Stimulated activated effector memory CD8-positive, alpha-beta T cell treated with anti-CD3 and anti-CD28 coated beads, Interleukin-12 subunit alpha, Interleukin-12 subunit beta, amount 100 ng/mL, for 72 hours (primary cell): Measurements from ENCODE around the gene SUSD1.
"Not testable (repeated sequence)": the region's sequence is repeated elsewhere in the genome, so short reads cannot be mapped to it uniquely, and the experiment has no call there.

Source experiments
- ATAC-seq: fragments of 150-1000 bp; cut with Tn5 transposase; 2 replicates; pipeline ENCODE4 v1.10.0; 2021
- DNase-seq, 2 donors: peaks; one replicate each; pipeline ENCODE4 v3.0.0; 2021 to 2022; ENCODE audit warnings: low spot score in 2 of 2
- H3K27ac Mint-ChIP-seq: one replicate; pipeline ENCODE4 v1.8.0; 2022; ENCODE audit warnings: mild to moderate bottlenecking, mixed read lengths
- H3K36me3 Mint-ChIP-seq: one replicate; pipeline ENCODE4 v1.8.0; 2022; ENCODE audit warnings: mild to moderate bottlenecking, mixed read lengths
- H3K4me1 Mint-ChIP-seq: one replicate; pipeline ENCODE4 v1.8.0; 2022; ENCODE audit warnings: mixed read lengths
- H3K4me3 Mint-ChIP-seq: one replicate; pipeline ENCODE4 v1.8.0; 2022; ENCODE audit warnings: mild to moderate bottlenecking, mixed read lengths
- H3K9me3 Mint-ChIP-seq: one replicate; pipeline ENCODE4 v1.8.0; 2022; ENCODE audit warnings: mixed read lengths

The SUSD1 gene

DNA sequence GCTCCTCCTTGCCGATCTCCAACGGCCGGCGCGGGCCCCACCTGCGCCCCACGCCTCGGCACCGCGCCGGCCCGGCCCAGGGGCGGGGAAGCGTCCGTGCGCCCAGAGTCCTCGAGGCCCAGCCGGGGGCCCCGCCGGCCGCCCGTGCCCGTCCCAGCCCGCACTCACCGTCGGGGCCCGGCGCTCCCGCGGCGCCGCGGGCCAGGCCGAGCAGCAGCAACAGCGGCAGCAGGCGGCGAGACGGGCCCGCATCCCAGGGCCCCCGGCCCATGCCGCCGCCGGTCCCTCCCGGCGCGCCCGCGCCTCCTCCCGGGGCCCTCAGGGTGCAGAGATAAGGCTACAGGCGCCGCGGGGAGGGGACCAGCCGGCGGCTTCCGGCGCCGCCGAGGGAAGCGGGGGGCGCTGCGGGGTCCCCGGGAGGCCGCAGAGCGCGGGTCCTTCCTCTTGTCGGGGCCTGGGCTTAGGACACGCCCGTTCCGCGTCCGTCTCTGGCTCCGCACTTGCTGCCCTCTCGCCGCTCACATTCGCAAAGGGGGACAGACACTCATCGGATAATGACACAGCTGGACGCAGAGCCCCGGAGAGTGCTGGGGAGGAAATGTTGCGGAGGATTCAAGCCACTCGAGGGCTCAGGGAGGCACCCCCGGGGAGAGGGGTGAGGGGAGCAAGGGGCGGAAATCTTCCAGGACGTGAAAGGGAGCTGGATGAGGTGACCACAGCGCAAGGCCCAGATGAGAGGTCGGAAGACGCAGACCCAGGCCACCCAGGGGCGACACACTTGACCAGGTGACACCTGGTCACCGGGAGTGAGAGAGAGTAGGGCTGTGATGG, at the start of gene SUSD1:
Gene SUSD1 (minus strand): TSS at position 333 of the 831 bp plus-strand sequence. CDS start 62 bp downstream, at position 271.
- Mint-ChIP-seq H3K9me3 (no peaks in the 10 kb centered on the region), H3K4me1 (peaks cover 60% of the 10 kb centered on the region), H3K27ac (peak within 1 kb of the TSS; percentile 93), H3K36me3 (no peaks in the 10 kb centered on the region), H3K4me3 (peak within 1 kb of the TSS; percentile 86)
- peak; percentile 29 to 66 for DNase-seq
- peak; percentile 68 for ATAC-seq

DNA sequence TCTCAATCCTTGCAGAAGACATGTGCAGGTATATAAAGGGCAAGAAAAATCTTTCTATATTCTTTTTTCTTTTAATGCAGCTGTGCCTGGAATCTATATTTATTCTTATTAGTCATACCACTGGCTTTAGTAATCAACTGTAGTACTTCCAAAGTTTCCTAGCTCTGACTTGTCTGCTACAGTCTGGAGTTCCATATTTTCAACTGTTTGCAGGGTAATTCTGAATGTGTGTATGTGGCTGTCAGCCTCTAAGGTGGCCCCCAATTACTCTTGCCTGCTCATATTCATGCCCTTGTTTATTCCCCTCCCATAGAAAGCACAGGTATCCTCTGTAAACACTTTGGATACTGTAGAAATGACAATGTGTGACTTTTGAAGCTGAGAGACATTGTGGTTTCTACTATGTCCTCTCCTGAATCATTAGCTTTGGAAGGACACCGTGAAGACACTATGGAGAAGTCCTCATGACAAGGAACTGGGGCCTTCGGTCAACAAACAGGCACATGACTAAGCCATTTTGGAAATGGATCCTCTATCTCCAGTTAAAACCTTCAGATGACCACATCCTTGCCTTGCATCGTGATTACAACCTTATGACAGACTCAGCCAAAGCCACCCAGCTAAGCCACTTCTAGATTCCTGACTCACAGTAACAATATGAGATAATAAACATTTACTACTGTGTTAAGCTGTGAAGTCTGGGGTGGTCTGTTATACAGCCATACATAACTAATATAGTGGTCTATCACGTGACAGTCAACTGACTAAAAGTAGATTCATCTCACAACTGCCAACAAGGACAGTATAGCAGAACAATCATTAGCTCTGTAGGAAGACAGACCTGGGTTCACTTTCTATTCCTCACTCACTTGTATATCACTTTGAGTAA, 49.5 kb upstream of the SUSD1 start:
- no peaks in the 10 kb centered on the region for H3K9me3 Mint-ChIP-seq
- peak; percentile 97 for ATAC-seq
- peaks cover 22% of the 10 kb centered on the region for H3K4me1 Mint-ChIP-seq
- peak overlapping the region; percentile 54 for H3K27ac Mint-ChIP-seq
- no peak for DNase-seq
- H3K4me3 Mint-ChIP-seq: no peak overlapping the region
- H3K36me3 Mint-ChIP-seq: peaks cover 93% of the 10 kb centered on the region

- DNase-seq: no peak
- peak overlapping the region; percentile 9 for H3K4me3 Mint-ChIP-seq
- peaks cover 21% of the 10 kb centered on the region for H3K4me1 Mint-ChIP-seq
- peak; percentile 95 for ATAC-seq
- H3K36me3 Mint-ChIP-seq: peaks cover 70% of the 10 kb centered on the region
- H3K9me3 Mint-ChIP-seq: no peaks in the 10 kb centered on the region
- H3K27ac Mint-ChIP-seq: no peak overlapping the region
Observed at GRCh38 chr9:112218908-112219307, 43.8 kb upstream of the SUSD1 start.

DNA sequence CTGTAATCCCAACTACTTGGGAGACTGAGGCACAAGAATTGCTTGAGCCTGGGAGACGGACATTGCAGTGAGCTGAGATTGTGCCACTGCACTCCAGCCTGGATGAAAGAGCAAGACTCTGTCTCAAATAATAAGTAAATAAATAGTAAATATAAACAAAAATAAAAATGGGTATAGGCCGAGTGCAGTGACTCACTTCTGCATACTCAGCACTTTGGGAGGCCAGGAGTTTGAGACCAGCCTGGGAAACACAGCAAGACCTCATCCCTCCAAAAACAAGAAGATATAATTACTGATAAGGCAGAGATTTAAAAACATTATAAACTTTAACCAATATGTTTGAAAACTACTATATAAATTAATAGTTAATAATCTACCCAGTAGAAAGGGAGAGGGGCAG, 37.8 kb upstream of the SUSD1 start:
- peaks cover 8% of the 10 kb centered on the region for H3K9me3 Mint-ChIP-seq
- DNase-seq (no peak), ATAC-seq (no peak)
- no peak overlapping the region for H3K4me3 Mint-ChIP-seq
- peaks cover 4% of the 10 kb centered on the region for H3K4me1 Mint-ChIP-seq
- H3K27ac Mint-ChIP-seq: no peak overlapping the region
- peaks cover 72% of the 10 kb centered on the region for H3K36me3 Mint-ChIP-seq

- no peak for ATAC-seq
- DNase-seq: no peak
- Mint-ChIP-seq H3K4me1 (no peaks in the 10 kb centered on the region), H3K27ac (no peak overlapping the region), H3K9me3 (peaks cover 12% of the 10 kb centered on the region), H3K36me3 (peaks cover 35% of the 10 kb centered on the region), H3K4me3 (no peak overlapping the region)
Observed at GRCh38 chr9:112207451-112207850, 32.4 kb upstream of the SUSD1 start.

GRCh38 chr9:112203536-112203935, 28.4 kb upstream of the SUSD1 start:
- peaks cover 12% of the 10 kb centered on the region for H3K9me3 Mint-ChIP-seq
- no peak for ATAC-seq
- H3K4me3 Mint-ChIP-seq: no peak overlapping the region
- H3K36me3 Mint-ChIP-seq: peaks cover 10% of the 10 kb centered on the region
- no peak overlapping the region for H3K27ac Mint-ChIP-seq
- DNase-seq: no peak
- H3K4me1 Mint-ChIP-seq: no peaks in the 10 kb centered on the region

- Mint-ChIP-seq H3K4me1 (no peaks in the 10 kb centered on the region), H3K4me3 (no peak overlapping the region), H3K36me3 (no peaks in the 10 kb centered on the region), H3K27ac (no peak overlapping the region), H3K9me3 (peaks cover 2% of the 10 kb centered on the region)
- DNase-seq (no peak), ATAC-seq (no peak)
Observed at GRCh38 chr9:112200711-112201110, 25.6 kb upstream of the SUSD1 start.

DNA sequence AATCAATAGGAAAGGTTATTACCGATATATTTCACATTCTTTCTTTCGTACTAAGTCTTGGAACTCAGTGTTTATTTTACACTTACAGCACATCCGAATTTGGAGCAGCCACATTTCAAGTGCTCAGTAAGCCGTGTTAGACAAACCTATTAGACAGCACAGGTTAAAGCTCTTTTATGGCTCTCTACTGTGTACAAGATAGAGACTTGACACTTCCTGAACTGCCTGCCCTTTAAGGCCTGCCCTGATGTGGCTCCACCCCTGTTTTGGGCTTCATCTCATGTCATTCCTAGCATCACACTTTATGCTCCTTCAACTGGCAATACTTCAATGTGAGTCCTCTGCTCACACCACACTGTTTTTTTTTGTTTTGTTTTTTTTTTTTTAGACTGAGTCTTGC, 23.5 kb upstream of the SUSD1 start:
- ATAC-seq (no peak), DNase-seq (no peak)
- Mint-ChIP-seq H3K4me3 (no peak overlapping the region), H3K36me3 (no peaks in the 10 kb centered on the region), H3K9me3 (peaks cover 2% of the 10 kb centered on the region), H3K27ac (no peak overlapping the region), H3K4me1 (no peaks in the 10 kb centered on the region)

DNA sequence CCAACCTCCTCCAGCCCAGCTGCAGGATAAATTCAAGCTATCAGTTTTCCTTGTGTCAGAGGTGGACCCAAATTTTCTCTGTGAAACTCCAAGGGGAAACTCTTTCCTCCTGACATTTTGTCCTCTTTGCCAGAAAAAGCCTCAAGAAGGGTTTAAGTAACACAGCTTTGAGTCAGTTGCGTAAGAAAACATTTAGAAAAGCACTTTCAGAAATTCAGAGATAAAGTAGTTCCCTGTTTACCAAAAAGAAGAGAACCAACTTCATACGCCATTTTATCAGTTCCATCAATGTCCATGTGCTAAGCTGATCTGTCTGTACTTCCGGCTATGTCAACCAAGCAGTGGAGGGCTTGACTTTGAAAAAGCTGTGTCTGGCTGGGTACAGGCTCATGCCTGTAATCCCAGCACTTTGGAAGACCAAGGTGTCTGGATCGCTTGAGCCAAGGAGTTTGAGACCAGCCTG, 19.9 kb upstream of the SUSD1 start:
- DNase-seq (no peak), ATAC-seq (no peak)
- H3K9me3 Mint-ChIP-seq: no peaks in the 10 kb centered on the region
- no peak overlapping the region for H3K4me3 Mint-ChIP-seq
- H3K36me3 Mint-ChIP-seq: no peaks in the 10 kb centered on the region
- no peak overlapping the region for H3K27ac Mint-ChIP-seq
- H3K4me1 Mint-ChIP-seq: no peaks in the 10 kb centered on the region

DNA sequence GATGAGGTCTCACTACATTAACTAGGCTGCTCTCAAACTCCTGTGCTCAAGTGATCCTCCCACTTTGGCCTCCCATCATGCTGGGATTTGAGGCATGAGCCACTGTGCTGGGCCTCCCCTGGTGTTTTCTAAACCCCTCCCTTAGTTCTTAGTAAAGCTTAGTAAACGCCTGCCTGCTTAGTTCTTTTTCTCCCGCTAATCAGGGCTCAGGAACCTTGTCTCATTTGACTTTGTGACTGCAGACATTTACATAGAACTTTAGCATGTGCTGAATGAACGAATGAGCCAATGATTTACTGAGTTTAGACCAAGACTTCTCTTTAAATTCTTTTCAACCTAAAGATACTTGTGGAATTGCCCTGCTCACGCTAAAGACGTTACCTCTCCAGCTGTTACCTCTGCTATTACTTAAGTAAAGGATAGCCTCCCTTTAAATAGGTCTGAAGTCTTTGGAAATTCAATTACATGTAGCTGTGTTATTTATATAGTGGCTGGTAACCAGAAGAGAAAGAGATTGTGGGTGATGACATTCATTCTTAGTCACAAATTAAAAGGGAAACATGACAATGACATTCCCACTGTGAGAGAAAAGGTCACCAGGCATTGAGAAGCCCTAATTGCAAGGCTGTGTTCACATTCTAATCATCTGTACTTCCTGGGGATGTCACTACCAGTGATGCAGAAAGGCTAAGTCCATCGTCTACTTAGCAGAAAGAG, 18.6 kb upstream of the SUSD1 start:
- Mint-ChIP-seq H3K4me1 (no peaks in the 10 kb centered on the region), H3K27ac (no peak overlapping the region), H3K9me3 (no peaks in the 10 kb centered on the region), H3K36me3 (no peaks in the 10 kb centered on the region), H3K4me3 (no peak overlapping the region)
- DNase-seq (no peak), ATAC-seq (no peak)

- not testable (repeated sequence) for H3K4me1 Mint-ChIP-seq, H3K27ac Mint-ChIP-seq, DNase-seq, H3K9me3 Mint-ChIP-seq, H3K36me3 Mint-ChIP-seq, ATAC-seq, H3K4me3 Mint-ChIP-seq
Observed at GRCh38 chr9:112190320-112190719, 15.2 kb upstream of the SUSD1 start.

- Mint-ChIP-seq H3K4me3 (no peak overlapping the region), H3K36me3 (no peaks in the 10 kb centered on the region), H3K4me1 (no peaks in the 10 kb centered on the region), H3K27ac (no peak overlapping the region), H3K9me3 (no peaks in the 10 kb centered on the region)
- ATAC-seq (no peak), DNase-seq (no peak)
Observed at GRCh38 chr9:112188884-112189283, 13.8 kb upstream of the SUSD1 start.

GRCh38 chr9:112187404-112187803, 12.3 kb upstream of the SUSD1 start:
- Mint-ChIP-seq H3K9me3 (peaks cover 7% of the 10 kb centered on the region), H3K4me3 (no peak overlapping the region), H3K27ac (no peak overlapping the region), H3K4me1 (peaks cover 6% of the 10 kb centered on the region), H3K36me3 (no peaks in the 10 kb centered on the region)
- ATAC-seq (no peak), DNase-seq (no peak)

DNA sequence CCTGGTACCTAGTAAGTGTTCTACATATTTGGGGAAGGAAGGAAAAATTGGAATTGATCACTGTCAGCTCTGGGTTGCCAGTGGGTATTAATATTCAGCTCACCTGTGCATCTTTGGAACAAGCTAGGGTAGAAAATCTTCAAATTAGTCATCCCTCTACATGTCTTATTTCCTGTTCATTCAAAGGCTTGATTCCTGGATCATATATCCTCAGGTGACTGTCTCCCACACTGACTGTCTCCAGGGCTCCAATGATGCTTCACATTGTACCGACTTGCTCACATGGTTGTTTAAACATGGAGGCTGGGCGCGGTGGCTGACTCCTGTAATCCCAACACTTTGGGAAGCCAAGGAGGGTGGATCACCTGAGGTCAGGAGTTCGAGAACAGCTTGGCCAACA, 11.6 kb upstream of the SUSD1 start:
- H3K9me3 Mint-ChIP-seq: peaks cover 7% of the 10 kb centered on the region
- no peak overlapping the region for H3K27ac Mint-ChIP-seq
- H3K4me3 Mint-ChIP-seq: no peak overlapping the region
- ATAC-seq: no peak
- H3K4me1 Mint-ChIP-seq: peaks cover 9% of the 10 kb centered on the region
- no peak for DNase-seq
- H3K36me3 Mint-ChIP-seq: no peaks in the 10 kb centered on the region

DNA sequence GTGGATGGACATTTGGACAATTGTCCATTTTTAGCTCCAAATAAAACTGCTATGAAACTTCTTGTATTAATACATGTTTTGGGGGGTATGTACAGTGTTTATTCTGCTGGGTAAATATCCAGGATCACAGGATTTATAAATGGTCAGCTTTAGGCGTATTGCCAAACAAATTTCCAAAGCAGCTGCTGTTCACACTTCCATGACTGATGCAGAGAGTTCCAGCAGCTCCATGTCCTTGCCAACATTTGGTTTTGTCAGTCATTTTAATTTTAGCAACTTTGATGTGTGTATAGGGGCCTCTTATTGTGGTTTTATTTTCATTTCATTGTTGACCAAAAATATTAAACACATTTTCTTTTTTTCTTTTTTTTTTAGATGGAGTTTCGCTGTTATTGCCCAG, 9.8 kb upstream of the SUSD1 start:
- H3K4me1 Mint-ChIP-seq: peaks cover 25% of the 10 kb centered on the region
- no peak for DNase-seq
- no peak overlapping the region for H3K4me3 Mint-ChIP-seq
- ATAC-seq: no peak
- H3K27ac Mint-ChIP-seq: no peak overlapping the region
- H3K36me3 Mint-ChIP-seq: peaks cover 6% of the 10 kb centered on the region
- peaks cover 7% of the 10 kb centered on the region for H3K9me3 Mint-ChIP-seq
